HG03039 (cell line): ENCODE measurements around the gene MIF.
A peak's percentile ranks its signal among the peaks of the same experiment; 100 is the strongest.
"Not testable (repeated sequence)": the region's sequence is repeated elsewhere in the genome, so short reads cannot be mapped to it uniquely, and the experiment has no call there.

Experiments used
- ATAC-seq: cut with Tn5 transposase; IDR thresholded peaks from one replicate; pipeline ENCODE4 v1.9.1; 2021; ENCODE audit warnings: mild to moderate bottlenecking, moderate library complexity; ENCODE audit not compliant: unreplicated experiment

The MIF gene

GRCh38 chr22:23900227-23900626 lies 6.0 kb downstream of the MIF start:
- not testable (repeated sequence) for ATAC-seq

DNA sequence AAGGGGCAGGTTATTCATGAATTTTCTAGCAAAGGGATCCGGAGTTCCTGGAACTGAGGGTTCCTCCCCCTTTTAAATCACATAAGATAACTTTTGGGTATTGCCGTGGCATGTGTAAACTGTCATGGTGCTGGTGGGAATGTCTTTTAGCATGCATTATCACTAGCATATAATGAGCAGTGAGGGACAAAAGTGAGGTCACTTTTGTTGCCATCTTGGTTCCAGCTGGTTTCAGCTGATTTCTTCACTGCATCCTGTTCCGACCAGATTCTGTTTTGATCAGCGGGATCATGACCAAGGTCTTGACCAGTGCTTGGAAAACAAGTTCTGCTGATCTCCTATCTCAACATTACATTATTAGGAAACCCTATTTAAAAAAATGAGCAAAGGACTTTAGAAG lies 7.4 kb downstream of the MIF start:
- no peak for ATAC-seq

- no peak for ATAC-seq
These were observed 9.3 kb downstream of the MIF start for GRCh38 chr22:23903328-23903971.

GRCh38 chr22:23904573-23905254 lies 10.5 kb downstream of the MIF start:
- ATAC-seq: no peak

DNA sequence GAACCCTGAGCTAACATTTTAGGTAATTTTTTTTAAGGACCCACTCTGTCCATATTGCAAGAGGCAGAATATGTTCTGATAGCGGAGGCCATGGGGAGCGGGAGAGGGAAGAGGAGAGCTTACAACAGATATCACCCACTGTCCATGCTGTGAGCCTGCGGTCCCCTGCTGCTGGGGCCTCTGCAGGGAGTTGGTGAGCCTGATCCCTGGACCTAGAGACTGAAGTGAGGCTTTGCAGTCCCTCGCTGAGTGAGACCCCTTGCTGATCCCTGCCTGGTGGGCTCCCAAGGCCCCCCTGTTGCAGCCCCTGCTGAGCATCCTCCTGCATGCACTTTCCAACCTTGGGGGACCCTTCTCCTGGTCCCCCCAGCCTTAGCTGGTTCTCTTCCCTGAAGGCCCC lies 12.5 kb downstream of the MIF start:
- ATAC-seq: no peak

DNA sequence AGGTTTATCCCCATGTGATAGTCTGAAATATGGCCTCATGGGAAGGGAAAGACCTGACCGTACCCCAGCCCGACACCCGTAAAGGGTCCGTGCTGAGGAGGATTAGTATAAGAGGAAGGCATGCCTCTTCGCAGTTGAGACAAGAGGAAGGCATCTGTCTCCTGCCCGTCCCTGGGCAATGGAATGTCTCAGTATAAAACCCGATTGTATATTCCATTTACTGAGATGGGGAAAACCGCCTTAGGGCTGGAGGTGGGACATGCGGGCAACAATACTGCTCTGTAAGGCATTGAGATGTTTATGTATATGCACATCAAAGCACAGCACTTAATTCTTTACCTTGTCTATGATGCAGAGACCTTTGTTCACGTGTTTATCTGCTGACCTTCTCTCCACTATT lies 13.2 kb downstream of the MIF start:
- ATAC-seq: not testable (repeated sequence)

- no peak for ATAC-seq
These were observed 14.5 kb downstream of the MIF start for GRCh38 chr22:23908587-23909205.

DNA sequence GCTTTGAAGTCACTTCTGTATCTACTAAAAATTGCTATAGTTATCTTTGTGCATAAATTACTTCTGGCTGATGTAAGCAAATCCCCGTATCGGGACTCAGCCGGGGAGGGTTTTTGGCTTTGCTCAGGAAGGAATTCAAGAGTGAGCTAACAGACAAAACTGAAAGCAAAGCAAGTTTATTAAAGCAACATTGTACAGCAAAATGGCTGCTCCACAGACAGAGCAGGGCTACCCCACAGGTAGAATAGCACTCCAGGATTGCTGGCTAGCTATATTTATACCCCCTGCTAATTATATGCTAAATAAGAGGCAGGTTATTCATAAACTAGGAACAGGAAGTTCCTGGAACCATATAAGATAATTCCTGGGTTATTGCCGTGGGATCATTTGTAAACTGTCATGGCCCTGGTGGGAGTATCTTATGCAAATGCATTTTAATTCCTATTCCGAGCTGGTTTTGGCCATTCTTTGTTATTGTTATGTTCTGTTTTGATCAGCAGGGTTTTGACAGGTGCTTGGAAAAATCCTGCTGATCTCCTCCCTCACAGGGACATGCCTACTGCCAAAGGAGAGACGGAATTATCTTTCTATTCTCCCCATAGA lies 15.2 kb downstream of the MIF start:
- no peak for ATAC-seq

GRCh38 chr22:23910496-23911190 lies 16.5 kb downstream of the MIF start:
- ATAC-seq: no peak

DNA sequence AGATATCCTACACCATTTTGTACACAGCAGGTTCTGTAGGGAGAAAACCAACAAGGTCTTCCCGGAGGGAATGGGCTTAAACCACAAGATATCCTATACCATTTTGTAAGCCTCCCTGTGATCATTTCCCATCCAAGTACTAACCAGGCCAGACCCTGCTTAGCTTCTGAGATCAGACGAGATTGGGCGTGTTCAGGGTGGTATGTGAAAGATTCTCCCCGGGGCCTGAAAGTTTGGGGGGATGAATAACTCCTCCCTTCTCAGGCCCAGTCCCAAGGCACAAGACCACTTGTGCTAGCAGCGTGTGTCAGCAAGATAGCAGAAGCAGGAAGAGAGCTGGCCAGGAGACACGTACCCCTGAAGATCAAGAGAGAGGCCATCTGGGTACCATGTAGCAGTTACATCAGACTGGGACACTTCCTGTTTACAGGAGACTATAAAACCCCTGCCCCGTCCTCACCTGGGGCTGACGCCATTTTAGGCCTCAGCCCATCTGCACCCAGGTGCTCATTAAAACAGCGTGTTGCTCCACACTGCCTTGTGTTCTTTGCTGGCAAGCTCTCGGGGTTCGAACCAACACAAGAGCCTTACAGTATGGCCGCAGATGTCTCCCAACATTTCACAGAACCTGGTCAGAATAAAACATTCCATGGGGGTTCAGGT lies 17.3 kb downstream of the MIF start:
- no peak for ATAC-seq

DNA sequence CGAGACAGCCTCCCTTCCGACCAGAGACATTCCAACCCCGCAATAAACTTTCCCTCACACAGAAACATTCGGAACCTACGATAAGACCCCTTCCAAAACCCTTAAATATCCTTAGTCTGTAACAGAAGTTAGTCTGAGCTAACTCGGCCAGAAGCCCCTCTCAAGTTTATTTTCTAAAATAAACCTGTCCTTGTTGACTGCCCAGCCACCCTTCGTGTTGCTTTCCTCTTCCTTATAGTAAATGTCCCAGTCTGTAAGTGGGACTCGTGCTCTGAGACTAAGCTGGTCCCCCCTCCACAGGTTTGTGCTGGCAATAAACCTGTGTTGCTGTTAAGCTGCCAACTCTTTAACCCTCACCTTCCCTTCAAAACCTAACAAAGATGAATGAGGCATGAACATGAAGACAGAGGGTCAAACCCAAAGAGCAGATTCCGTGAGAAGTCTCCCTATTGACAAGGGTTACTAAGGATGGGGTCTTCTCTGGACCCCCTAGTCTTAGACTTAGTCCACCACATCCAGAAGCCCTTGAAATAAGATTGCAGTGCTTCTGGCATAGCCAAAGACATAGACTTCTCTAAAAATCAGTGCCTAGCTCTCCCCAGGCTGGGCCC lies 18.2 kb downstream of the MIF start:
- ATAC-seq: no peak

GRCh38 chr22:23913306-23913660 lies 19.1 kb downstream of the MIF start:
- no peak for ATAC-seq

- peak; percentile 89 for ATAC-seq
These were observed 19.6 kb downstream of the MIF start for GRCh38 chr22:23913661-23914353.

DNA sequence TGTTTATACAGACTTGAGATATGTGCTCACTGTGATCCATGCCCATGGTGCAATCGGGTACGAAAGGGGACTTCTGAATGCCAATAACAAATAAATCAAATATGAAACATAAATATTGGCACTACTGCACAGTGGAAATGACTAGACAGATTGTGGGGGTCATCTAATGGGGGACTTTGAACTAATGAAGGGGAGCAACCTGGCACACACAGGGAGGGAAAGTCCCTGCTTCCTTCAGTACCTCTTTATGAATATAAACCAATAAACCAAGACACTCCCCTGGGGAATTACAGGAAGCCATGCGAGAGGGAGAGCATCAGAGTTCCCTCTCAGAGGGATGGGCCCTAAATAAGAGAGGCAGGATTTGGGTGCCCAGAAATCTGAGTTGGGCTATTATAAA lies 21.1 kb downstream of the MIF start:
- ATAC-seq: no peak

DNA sequence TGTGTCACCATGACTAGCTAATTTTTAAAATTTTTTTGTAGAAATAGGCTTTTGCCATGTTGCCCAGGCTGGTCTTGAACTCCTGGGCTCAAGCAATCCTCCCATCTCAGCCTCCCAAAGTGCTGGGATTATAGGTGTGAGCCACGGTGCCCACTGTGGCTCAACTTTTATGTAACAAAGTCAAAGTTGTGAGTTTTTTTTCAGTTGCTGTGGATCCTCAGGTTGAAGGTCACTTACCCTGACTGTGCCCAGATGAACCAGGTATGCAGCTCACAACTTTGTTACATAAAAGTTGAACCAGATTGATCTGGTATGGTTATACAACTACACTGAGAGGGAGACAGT lies 26.1 kb downstream of the MIF start:
- not testable (repeated sequence) for ATAC-seq

GRCh38 chr22:23921586-23922201 lies 27.5 kb downstream of the MIF start:
- ATAC-seq: not testable (repeated sequence)

DNA sequence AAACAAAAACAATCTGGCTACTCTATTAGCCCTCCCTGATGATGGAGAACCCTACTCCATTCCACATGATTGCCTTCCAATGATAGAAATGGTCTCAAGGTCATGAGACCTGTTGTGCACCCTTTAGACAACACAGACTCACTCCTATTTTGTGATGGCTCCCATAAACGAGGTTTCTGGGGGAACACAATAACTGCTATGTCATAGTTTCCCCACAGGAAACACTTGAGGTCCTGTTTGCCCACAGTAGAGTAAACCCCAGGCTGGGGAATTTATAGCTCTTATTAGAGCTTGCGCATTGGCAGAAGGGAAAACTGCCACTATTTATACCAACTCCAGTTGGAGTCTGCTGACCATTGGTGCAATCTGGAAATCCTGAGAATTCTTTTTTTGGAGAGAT lies 28.7 kb downstream of the MIF start:
- ATAC-seq: no peak

GRCh38 chr22:23925020-23925606 lies 30.9 kb downstream of the MIF start:
- no peak for ATAC-seq

DNA sequence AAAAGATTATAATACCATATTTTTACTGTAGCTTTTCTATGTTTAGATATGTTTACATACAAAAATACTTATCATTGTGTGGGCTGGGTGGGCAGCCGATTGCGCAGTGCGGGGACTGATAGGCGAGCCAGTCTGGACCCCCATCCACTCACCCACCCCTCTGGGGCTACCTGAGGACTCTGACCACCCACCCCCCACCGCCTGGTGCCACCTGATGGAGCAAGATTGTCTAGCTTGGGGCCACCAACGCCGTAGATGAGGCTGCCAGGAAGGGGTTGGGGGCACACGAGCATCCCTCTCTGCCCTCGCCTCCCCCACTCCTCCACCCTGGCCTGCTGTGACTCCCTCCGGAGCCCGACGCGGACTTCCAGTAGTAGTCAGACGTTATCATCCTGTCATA lies 32.4 kb downstream of the MIF start:
- ATAC-seq: no peak
